ENCODE results near the gene CNTN5.

DNA sequence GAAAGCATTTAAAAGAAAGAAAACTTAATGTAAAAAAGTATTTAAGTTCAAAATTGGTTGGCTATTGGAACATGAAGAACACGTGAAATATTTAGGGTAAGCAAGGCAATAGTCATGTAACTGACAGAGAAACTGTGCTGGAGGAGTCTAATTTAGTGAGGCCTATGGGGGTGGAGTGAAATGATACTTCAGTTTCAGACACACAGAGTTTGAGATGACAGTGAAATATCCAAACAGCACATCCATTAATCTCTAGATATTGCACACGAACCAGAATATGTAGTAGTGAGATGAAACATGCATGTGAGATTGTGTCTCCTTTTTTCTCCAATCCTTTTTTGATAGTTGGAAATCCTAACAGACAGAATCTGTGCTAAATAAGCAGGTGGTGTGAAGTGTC is 739.0 kb downstream of the CNTN5 start:
- no peak for TF ChIP-seq ZFP30 (CRISPR knock-in tag; IDR thresholded peaks at IDR 0.05)
- TF ChIP-seq TOX (CRISPR knock-in tag; IDR thresholded peaks at IDR 0.05; ENCODE audit: borderline replicate concordance) = no peak
- TF ChIP-seq, protein P1, sequence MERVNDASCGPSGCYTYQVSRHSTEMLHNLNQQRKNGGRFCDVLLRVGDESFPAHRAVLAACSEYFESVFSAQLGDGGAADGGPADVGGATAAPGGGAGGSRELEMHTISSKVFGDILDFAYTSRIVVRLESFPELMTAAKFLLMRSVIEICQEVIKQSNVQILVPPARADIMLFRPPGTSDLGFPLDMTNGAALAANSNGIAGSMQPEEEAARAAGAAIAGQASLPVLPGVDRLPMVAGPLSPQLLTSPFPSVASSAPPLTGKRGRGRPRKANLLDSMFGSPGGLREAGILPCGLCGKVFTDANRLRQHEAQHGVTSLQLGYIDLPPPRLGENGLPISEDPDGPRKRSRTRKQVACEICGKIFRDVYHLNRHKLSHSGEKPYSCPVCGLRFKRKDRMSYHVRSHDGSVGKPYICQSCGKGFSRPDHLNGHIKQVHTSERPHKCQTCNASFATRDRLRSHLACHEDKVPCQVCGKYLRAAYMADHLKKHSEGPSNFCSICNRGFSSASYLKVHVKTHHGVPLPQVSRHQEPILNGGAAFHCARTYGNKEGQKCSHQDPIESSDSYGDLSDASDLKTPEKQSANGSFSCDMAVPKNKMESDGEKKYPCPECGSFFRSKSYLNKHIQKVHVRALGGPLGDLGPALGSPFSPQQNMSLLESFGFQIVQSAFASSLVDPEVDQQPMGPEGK (CRISPR knock-in tag; IDR thresholded peaks at IDR 0.05; ENCODE audit: borderline replicate concordance) = no peak

Measured in SK-N-SH treated with all-trans-retinoic acid at 6 μM for 48 hours (cell line).